Small intestine (tissue), 7 donors: ENCODE measurements around the gene XCR1. TPM values are rescaled to one million over a fixed set of nuclear protein-coding genes. Genes with fewer than 3 reads are reported as not detected.

ENCODE experiments used
- DNase-seq, 2 donors: peaks; one replicate each; pipeline versions ENCODE4 v3.0.0 to v3.0.0-alpha.2; 2013
- FAIRE-seq: peaks from 2 replicates; lab custom pipeline; 2012; peaks lifted over from hg19 to GRCh38; lab: Jason Lieb, UNC
- H3K27ac ChIP-seq, 3 donors: one replicate each; pipeline ENCODE4 v1.5.1; 2013; ENCODE audit warnings: low read length in 2 of 3, mild to moderate bottlenecking in 2 of 3, control low read depth in 1 of 3, inconsistent platforms in 1 of 3, low read depth in 1 of 3, moderate library complexity in 1 of 3
- H3K27me3 ChIP-seq, 3 donors: one replicate each; pipeline ENCODE4 v1.6.1; 2013; ENCODE audit warnings: low read length in 3 of 3, inconsistent platforms in 1 of 3; ENCODE audit not compliant: control insufficient read depth in 3 of 3, insufficient read depth in 3 of 3
- H3K36me3 ChIP-seq, 3 donors: one replicate each; pipeline ENCODE4 v1.6.1; 2013; ENCODE audit warnings: low read length in 3 of 3, inconsistent platforms in 1 of 3, low read depth in 1 of 3, mild to moderate bottlenecking in 1 of 3, moderate library complexity in 1 of 3; ENCODE audit not compliant: control insufficient read depth in 3 of 3, insufficient read depth in 2 of 3
- H3K4me1 ChIP-seq, 3 donors: one replicate each; pipeline ENCODE4 v1.6.1; 2013; ENCODE audit warnings: low read length in 2 of 3, inconsistent platforms in 1 of 3, low read depth in 1 of 3, mild to moderate bottlenecking in 1 of 3, moderate library complexity in 1 of 3; ENCODE audit not compliant: control insufficient read depth in 3 of 3, insufficient read depth in 2 of 3
- H3K4me3 ChIP-seq, 3 donors: one replicate each; pipeline ENCODE4 v1.5.1; 2013; ENCODE audit warnings: low read length in 3 of 3, control low read depth in 1 of 3, inconsistent platforms in 1 of 3, low read depth in 1 of 3, mild to moderate bottlenecking in 1 of 3, moderate library complexity in 1 of 3
- H3K9me3 ChIP-seq, 2 donors: one replicate each; pipeline ENCODE4 v1.6.1; 2013; ENCODE audit warnings: low read depth in 1 of 2, low read length in 1 of 2; ENCODE audit not compliant: control insufficient read depth in 2 of 2, insufficient read depth in 1 of 2
- WGBS, 3 donors: extraction: QIAGEN DNeasy Blood & Tissue Kit; methylation state at CpG; one replicate each; pipeline ENCODE4 v1.1.7; 2013; 5-methylcytosine and 5-hydroxymethylcytosine counted together
- polyA plus RNA-seq, 4 donors: library from polyadenylated mRNA; stranded (reverse) in 3 of 4; unstranded in 1 of 4; fragments of 200-250 nt in 3 of 4; fragments of 120-200 nt in 1 of 4; gene quantifications; one replicate each; pipeline versions ENCODE4 v1.2.1 to v1.2.3, GENCODE V29; 2013
- donor health status: healthy with polysubstance abuse.
- donor health status: control.
- donor health status: control.
- donor health status: Bipolar disorder and iron deficiency.
- donor health status: healthy.

The XCR1 gene
- polyA plus RNA-seq, 4 donors: under 0.01 to 1.1 (median 0.13) TPM; not detected in 1

- no peaks in the 10 kb centered on the region for H3K27me3 ChIP-seq
- H3K9me3 ChIP-seq: no peaks in the 10 kb centered on the region
- DNase-seq (no peak), FAIRE-seq (no peak)
- peaks cover 0 to 5% (median 0%) of the 10 kb centered on the region in 3 donors for H3K4me1 ChIP-seq
- 76 to 94% (median 79%) methylated on average over 4 of the region's 4 CpGs for WGBS, 3 donors
- no peak overlapping the region for H3K4me3 ChIP-seq
- no peak overlapping the region for H3K27ac ChIP-seq
- peaks cover 7 to 38% (median 9%) of the 10 kb centered on the region in 3 donors for H3K36me3 ChIP-seq
These were observed 52.6 kb downstream of the XCR1 start for GRCh38 chr3:45974686-45975085.

DNA sequence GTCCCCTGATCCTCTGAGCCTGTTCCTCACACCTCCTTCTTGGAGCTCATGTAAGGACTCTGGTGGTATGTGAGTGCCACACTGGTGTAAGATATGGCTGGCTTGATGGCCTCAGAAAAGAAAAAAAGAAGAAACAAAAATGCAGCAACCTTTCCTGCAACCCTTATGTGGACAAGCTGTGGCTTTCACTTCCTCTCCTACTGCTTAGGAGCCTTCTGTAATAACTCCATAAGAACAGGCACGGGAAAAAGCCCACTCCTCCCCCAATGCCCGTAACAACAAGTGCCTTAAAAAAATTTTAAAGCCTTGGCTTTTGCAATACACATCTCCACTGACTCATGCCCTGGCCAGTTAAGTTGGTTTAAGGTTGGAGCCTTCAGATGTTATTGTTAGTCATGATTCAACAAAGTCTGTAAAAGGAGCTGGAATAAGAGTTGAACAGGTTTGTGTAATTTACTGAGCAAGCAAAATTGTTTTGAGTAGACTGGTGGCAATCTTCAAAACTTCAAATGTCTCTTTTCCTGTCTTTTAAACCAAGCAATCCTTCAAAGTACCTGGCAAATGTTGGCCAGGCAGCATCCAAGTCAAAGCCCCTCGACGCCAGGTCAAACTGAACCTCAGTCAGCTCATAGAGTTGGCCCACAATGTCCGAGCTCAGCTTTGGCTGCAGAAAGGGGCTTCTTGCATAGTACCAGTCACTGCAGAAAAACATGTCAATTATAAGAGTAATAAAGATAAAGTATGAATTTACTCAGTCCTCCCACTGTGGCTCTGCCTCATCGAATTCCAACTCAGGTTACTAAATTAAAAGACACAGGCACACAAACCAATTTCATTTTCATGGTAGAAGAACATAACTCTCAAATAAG, 54.5 kb downstream of the XCR1 start:
- no peak for FAIRE-seq
- H3K36me3 ChIP-seq: peaks cover 11 to 44% (median 12%) of the 10 kb centered on the region in 3 donors
- no peak for DNase-seq
- H3K4me3 ChIP-seq: no peak overlapping the region
- H3K27me3 ChIP-seq: no peaks in the 10 kb centered on the region
- WGBS, 3 donors: 77 to 79% (median 77%) methylated on average over 6 of the region's 6 CpGs
- H3K9me3 ChIP-seq: no peaks in the 10 kb centered on the region
- H3K27ac ChIP-seq: peak overlapping the region in 1 of 3 donors; percentile 69
- H3K4me1 ChIP-seq: peaks cover 0 to 2% (median 0%) of the 10 kb centered on the region in 3 donors

DNA sequence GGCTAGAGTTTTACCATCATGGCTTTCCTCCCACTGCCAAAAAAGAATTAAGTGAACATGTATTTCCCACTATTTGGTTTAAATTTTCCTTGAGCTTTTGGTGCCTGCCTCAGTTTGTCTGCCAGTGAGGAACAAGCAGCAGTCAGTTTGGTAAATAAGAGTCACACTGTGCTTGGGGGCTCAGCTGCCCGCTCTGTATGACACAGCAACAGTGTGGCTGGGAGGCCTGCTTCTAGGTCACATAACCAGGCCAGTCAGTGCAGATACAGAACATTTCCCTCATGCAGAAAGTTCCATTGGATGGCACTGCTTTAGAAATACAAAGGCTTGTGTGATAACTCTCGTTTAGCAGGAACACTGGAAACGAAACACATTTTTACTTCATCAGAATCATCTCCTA, 57.3 kb downstream of the XCR1 start:
- Histone ChIP-seq H3K4me3 (no peak overlapping the region), H3K27ac (no peak overlapping the region), H3K4me1 (no peaks in the 10 kb centered on the region), H3K36me3 (peaks cover 8 to 57% (median 27%) of the 10 kb centered on the region in 3 donors), H3K9me3 (no peaks in the 10 kb centered on the region), H3K27me3 (no peaks in the 10 kb centered on the region)
- no peak for FAIRE-seq
- DNase-seq: no peak
- WGBS, 3 donors: 91 to 95% (median 94%) methylated on average over 3 of the region's 3 CpGs

DNA sequence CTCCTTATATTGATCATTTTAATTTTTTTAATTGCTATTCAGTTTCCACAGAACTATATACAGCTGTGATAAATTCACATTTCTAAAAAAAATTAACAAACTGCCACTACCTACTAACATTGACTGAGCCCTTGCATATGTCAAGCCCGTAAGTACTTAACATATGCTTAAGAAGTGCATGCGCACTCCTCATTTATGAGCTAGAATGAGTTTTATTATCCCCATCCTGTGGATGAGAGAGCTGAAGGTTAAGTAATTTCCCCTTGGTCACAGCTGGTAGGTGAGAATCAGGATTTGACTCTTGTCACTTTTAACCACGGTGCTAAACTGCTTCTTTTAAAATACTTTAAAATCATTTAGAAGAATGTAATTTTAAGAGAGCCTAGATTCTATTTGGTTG, 58.2 kb downstream of the XCR1 start:
- peaks cover 8 to 60% (median 30%) of the 10 kb centered on the region in 3 donors for H3K36me3 ChIP-seq
- no peaks in the 10 kb centered on the region for H3K27me3 ChIP-seq
- H3K4me1 ChIP-seq: no peaks in the 10 kb centered on the region
- DNase-seq: no peak
- H3K27ac ChIP-seq: no peak overlapping the region
- 87 to 92% (median 92%) methylated on average over 3 of the region's 3 CpGs for WGBS, 3 donors
- no peaks in the 10 kb centered on the region for H3K9me3 ChIP-seq
- H3K4me3 ChIP-seq: no peak overlapping the region
- no peak for FAIRE-seq

- no peaks in the 10 kb centered on the region for H3K9me3 ChIP-seq
- WGBS, 3 donors: 84 to 93% (median 92%) methylated on average over 2 of the region's 2 CpGs
- FAIRE-seq (no peak), DNase-seq (no peak)
- no peaks in the 10 kb centered on the region for H3K27me3 ChIP-seq
- H3K4me1 ChIP-seq: no peaks in the 10 kb centered on the region
- peaks cover 8 to 59% (median 30%) of the 10 kb centered on the region in 3 donors for H3K36me3 ChIP-seq
- no peak overlapping the region for H3K27ac ChIP-seq
- H3K4me3 ChIP-seq: no peak overlapping the region
These were observed 58.6 kb downstream of the XCR1 start for GRCh38 chr3:45968706-45969105.

GRCh38 chr3:45968149-45968548, 59.1 kb downstream of the XCR1 start:
- FAIRE-seq (no peak), DNase-seq (no peak)
- no peaks in the 10 kb centered on the region for H3K4me1 ChIP-seq
- H3K27ac ChIP-seq: no peak overlapping the region
- no peaks in the 10 kb centered on the region for H3K9me3 ChIP-seq
- no peaks in the 10 kb centered on the region for H3K27me3 ChIP-seq
- WGBS, 3 donors: 86 to 93% (median 92%) methylated on average over 9 of the region's 9 CpGs
- H3K4me3 ChIP-seq: no peak overlapping the region
- H3K36me3 ChIP-seq: peaks cover 13 to 62% (median 33%) of the 10 kb centered on the region in 3 donors

- 78 to 87% (median 84%) methylated on average over 8 of the region's 8 CpGs for WGBS, 3 donors
- Histone ChIP-seq H3K4me3 (no peak overlapping the region), H3K4me1 (no peaks in the 10 kb centered on the region), H3K36me3 (peaks cover 13 to 61% (median 33%) of the 10 kb centered on the region in 3 donors), H3K27me3 (no peaks in the 10 kb centered on the region), H3K27ac (no peak overlapping the region), H3K9me3 (no peaks in the 10 kb centered on the region)
- DNase-seq (no peak), FAIRE-seq (no peak)
These were observed 59.6 kb downstream of the XCR1 start for GRCh38 chr3:45967724-45968123.
